Measurements from ENCODE around the gene CCNG1.
"Not testable (repeated sequence)": the region's sequence is repeated elsewhere in the genome, so short reads cannot be mapped to it uniquely, and the experiment has no call there.

DNA sequence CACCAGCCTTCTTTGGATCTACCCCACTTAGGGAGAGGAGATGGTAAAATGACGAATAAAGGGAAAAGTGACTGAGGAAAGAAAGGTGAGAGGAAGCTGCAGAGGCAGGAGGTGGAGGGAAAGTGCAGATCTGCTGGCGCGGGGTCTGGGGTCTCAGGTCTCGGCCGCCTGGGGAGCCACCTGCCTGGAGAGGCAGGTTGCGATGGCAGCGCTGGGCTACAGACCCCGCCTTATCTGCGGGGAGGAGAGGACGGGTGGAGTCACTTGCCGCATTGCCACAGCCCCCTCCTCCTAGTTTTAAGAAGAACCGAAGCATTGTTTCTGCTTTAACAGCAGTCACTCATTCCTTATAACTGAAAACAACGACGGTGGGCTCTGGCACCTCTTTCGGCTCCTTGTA is 21.7 kb upstream of the CCNG1 start:
- TF ChIP-seq EZH2 (IDR thresholded peaks at IDR 0.05; ENCODE audit: borderline replicate concordance, low read length), result not testable (repeated sequence)
- TF ChIP-seq, protein P1, sequence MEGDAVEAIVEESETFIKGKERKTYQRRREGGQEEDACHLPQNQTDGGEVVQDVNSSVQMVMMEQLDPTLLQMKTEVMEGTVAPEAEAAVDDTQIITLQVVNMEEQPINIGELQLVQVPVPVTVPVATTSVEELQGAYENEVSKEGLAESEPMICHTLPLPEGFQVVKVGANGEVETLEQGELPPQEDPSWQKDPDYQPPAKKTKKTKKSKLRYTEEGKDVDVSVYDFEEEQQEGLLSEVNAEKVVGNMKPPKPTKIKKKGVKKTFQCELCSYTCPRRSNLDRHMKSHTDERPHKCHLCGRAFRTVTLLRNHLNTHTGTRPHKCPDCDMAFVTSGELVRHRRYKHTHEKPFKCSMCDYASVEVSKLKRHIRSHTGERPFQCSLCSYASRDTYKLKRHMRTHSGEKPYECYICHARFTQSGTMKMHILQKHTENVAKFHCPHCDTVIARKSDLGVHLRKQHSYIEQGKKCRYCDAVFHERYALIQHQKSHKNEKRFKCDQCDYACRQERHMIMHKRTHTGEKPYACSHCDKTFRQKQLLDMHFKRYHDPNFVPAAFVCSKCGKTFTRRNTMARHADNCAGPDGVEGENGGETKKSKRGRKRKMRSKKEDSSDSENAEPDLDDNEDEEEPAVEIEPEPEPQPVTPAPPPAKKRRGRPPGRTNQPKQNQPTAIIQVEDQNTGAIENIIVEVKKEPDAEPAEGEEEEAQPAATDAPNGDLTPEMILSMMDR (conservative IDR thresholded peaks at IDR 0.05 in 1 of 2, IDR thresholded peaks at IDR 0.05 in 1 of 2; ENCODE audit: extremely low read depth in 1 of 2, insufficient read depth in 1 of 2, low read depth in 1 of 2, low read length in 2 of 2), result not testable (repeated sequence)

Data from mammary epithelial cell (primary cell).